ENCODE results near the gene NIM1K.
"Not testable (repeated sequence)": the region's sequence is repeated elsewhere in the genome, so short reads cannot be mapped to it uniquely, and the experiment has no call there.

The NIM1K gene

DNA sequence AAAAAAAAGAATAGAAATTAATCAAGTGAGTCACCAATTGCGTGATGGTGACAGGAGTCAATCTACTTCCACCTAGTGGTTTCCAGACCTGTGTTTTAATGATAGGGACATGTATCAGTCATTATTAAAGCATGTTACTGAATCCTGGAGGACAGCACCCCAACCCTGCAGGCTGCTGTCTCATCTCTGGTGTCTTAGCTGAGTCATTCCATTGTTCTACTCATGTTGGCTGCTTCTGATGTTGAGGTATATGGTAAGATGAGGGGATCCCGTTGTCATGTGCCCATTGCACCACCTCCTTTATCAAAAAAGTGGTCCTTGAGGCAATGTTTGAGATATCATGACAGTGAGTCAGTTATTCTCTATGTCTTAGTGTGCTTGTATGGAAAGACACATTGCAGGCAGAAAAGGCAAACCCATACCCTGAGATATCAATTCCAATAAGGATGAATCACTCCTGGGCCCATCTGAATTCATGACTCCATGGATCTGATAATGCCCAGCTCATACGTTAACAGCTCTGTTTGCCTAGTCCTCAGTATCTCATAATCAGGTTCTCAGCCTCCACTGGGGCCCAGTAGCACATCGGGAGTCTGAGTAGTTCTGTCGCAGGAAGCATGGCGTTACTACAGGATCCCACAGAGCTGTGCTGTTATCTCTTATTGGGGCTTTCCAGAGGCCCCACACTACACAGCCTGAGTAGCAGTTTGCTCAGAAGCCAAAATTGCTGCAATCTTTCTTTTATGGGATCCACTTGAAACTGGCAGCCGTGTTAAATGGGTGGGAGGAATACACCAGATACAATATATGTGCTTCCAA, 90.0 kb downstream of the NIM1K start:
- peak; percentile 34 for DNase-seq

DNA sequence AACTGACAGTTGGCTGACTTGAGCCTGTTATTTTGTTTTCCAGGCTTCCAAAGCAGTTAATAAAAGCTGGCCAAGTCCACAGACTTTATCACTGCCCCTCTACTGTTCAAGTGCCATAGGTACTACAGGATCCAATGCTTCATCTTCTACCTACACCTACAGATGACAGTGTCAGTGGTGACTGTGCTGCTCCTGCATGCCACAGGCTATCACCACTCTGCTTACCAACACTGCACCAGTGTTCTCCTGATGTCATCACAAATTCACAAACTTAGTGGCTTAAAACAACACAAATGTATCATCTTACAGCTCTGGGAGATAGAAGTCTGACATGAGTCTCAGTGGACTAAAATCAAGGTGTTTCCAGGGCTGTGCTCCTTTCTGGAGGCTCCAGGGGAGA, 94.6 kb downstream of the NIM1K start:
- no peak for DNase-seq

DNA sequence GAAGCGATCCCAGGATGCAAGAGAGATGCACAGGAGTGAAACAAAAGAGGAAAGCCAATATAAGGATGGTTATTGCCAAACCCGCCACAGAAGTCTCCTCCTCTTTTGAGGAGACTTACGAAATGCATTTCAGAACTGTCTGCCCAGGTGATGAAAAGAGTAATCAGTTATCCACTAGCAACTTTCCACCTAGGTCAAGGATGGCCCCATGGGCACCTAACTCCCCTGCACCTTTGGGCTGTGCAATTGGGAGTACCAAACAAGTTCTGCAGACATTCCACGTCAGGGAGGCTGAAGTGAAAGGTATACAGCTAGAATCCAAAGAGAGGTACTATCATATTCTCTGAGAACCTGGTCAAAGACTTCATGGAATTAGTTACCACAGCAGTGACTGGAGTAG, 95.5 kb downstream of the NIM1K start:
- DNase-seq = no peak

DNA sequence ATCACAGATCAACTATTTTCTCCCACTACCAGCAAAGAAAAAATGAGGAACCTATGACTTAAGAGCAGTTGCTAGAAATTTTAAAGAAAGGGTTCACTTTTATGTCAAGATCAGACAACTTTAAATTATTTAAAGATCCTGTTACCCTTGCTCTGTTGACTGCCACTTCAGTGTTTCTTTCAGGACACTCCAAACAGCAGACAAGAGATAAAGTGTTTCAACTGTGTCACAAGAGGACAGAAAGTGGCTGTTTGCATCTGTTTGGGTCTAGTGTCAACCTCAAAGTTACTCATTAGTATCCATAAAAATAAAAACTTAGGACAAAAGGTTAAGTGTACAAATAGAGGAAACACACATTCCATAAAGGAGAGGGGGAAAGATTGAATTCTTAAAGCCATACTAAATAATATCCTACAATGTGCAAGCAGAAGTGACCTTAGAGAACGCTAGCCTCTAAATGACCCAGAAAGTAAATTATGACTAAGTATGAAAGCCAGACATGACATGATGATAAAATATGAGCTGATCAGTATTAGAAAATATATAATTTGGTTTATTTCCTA, 96.3 kb downstream of the NIM1K start:
- DNase-seq = no peak

DNA sequence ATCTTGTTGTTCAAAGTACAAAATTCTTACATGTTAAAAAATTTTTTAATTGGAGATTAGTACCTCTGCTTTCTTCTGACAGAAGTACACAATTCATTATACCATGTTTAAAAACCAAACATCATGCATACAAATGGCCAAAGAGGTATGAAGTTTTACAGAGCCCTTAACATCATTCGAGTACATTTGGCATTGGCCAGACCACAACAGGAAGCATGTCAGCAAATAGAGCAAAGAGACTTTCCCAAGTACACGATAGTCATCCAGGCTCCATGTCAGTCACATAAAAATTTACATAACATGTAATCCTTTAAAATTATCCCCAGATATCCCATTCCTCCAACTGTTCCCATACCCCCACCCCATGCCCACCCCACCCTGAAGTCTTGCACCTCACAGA, 98.7 kb downstream of the NIM1K start:
- no peak for DNase-seq

GRCh38 chr5:43294226-43294625, 102.2 kb downstream of the NIM1K start:
- no peak for DNase-seq

GRCh38 chr5:43295202-43295601, 103.2 kb downstream of the NIM1K start:
- no peak for DNase-seq

DNA sequence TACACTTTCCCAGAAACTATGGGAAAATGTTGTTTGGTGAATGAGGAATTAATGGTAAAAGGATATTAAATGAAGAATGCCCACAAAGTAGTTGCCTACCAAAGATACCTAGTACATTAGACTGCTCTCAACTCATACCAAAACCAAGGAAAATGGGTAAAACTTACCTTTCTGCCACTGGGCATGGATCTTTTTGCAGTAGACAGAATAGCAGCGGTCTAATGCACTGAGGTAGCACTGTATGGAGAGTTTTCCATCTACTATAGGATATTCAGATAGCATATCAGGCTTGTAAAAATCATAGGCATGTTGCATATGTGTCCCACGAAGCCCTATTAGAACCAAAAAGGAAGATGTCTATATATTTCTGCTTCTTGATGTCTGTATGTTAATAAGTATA, 104.8 kb downstream of the NIM1K start:
- DNase-seq = no peak

GRCh38 chr5:43298443-43298842, 106.4 kb downstream of the NIM1K start:
- no peak for DNase-seq

- no peak for DNase-seq
These were observed 108.1 kb downstream of the NIM1K start for GRCh38 chr5:43300112-43300511.

GRCh38 chr5:43301653-43302091, 109.6 kb downstream of the NIM1K start:
- DNase-seq = no peak

- no peak for DNase-seq
These were observed 110.5 kb downstream of the NIM1K start for GRCh38 chr5:43302481-43302880.

DNA sequence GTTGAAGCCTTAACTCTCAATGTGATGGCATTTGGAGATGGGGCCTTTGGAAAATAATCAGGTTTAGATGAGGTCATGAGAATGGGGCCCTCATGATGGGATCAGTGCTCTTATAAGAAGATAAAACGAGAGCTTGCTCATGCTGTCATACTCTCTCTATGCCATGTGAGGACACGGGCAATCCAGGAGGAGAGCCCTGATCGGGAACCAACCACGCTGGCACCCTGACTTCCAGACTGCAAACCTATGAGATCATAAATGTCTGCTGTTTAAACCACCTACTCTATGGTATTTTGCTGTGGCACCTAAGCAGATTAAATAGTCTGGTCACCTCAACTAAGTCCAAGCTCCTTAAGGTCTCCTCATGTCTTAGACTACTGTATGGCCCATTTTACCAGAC, 111.2 kb downstream of the NIM1K start:
- no peak for DNase-seq

DNA sequence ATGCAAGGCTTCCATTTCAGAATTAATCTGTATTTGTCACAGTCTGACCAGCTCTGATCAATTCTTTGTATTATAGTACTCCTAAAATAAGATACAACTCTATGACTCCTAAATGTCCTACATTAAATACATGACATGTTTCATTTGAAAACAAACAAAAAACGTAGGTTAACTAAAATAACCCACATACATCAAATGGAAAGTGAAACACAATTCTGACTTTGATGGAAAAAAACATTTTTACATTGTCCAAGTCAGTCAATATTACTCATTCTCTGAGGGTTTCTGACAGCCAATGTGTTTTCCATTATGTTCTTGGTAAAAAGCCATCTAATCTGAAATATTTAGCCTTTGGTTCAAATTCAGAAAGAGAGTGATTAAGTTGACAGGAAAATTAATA, 112.5 kb downstream of the NIM1K start:
- DNase-seq = no peak

GRCh38 chr5:43305948-43306565, 114.0 kb downstream of the NIM1K start:
- no peak for DNase-seq

DNA sequence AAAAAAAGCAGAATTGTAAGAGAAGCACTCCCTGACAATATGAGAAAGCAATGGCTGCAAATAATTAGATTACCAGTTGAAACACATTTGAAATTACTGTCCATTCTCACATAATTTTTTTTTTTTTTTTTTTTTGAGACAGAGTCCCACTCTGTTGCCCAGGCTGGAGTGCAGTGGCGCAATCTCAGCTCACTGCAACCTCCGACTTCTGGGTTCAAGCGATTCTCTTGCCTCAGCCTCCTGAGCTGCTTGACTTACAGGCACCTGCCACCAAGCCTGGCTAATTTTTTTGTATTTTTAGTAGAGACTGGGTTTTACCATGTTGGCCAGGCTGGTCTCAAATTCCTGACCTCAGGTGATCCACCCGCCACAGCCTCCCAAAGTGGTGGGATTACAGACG, 114.9 kb downstream of the NIM1K start:
- not testable (repeated sequence) for DNase-seq

DNA sequence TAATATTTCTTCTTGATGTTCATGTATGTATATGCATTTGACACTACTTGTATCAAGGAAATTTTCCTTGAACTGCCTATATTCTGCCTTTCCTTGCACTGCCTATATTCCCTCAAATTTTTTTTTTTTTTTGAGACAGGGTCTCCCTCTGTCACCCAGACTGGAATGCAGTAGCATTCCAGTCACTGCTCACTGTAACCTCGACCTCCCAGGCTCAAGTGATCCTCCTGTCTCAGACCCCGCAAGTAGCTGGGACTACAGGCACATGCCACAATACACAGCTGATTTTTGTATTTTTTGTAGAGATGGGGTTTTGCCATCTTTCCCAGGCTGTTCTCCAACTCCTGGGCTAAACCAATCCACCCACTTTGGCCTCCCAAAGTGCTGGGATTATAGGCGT, 117.1 kb downstream of the NIM1K start:
- DNase-seq = no peak

- DNase-seq = no peak
These were observed 117.6 kb downstream of the NIM1K start for GRCh38 chr5:43309637-43310036.

DNA sequence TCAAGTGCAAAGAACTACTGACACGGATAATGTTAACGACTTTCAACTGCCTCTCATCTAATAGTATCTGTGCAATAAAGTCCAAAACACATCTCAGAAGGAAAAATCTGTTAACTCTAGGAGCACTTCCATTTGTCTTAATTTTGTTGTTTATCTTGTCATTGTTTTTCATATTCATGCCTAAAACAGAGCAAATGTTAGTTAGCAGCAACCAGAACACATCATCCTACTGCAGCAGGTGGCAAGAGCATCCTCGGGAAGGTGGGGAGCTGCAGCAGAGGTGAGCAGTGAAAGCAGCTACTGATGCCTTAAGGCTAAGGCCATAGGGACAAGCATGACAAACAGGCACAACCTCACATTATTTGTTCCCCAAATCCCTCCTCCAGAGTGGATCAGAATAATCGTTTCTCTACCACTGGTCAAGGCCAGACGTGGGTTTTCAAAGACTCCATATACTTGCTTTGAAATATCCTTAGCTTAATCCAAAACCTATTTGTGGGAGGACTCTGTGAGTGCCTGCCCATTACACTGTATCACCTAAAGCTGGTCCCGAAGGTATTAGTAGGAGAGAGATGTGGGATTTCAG, 120.1 kb downstream of the NIM1K start:
- no peak for DNase-seq

DNA sequence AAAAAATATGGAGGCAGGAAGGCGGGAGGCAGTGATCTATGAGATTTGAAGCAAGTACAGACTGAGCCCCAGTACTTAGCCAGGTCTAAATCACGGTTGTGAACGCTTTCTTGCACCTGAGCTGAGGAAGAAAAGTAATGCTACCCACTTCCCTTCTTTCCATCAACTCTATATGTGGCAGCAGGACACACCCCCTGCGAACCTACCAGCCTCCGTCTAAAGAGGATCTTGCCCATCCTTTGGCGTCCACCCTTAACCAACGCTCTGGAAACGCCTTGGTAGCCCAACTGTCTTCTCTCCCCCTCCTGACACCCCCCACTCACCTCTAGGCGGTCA, 120.6 kb downstream of the NIM1K start:
- no peak for DNase-seq

- DNase-seq = peak; percentile 99
These were observed 121.2 kb downstream of the NIM1K start, which contains the start of gene HMGCS1 for GRCh38 chr5:43313035-43313853. Gene HMGCS1, minus strand, starts transcription at chr5:43313412. Its CDS starts 14,447 bp downstream, at chr5:43298965.

GRCh38 chr5:43313854-43314457, 121.9 kb downstream of the NIM1K start:
- peak; percentile 9 for DNase-seq

GRCh38 chr5:43314724-43315123, 122.7 kb downstream of the NIM1K start:
- no peak for DNase-seq

Data from activated naive CD4-positive, alpha-beta T cell treated with Interleukin-2 at 50 U/mL for 16 hours (primary cell).